ENCODE data around the gene SAMSN1. TPM values are rescaled to one million over a fixed set of nuclear protein-coding genes. Genes with fewer than 3 reads are reported as not detected.
"Not testable (repeated sequence)": the region's sequence is repeated elsewhere in the genome, so short reads cannot be mapped to it uniquely, and the experiment has no call there.

SAMSN1 gene
- total RNA-seq, 1 donor from 2014 or later: 1.0 TPM

DNA sequence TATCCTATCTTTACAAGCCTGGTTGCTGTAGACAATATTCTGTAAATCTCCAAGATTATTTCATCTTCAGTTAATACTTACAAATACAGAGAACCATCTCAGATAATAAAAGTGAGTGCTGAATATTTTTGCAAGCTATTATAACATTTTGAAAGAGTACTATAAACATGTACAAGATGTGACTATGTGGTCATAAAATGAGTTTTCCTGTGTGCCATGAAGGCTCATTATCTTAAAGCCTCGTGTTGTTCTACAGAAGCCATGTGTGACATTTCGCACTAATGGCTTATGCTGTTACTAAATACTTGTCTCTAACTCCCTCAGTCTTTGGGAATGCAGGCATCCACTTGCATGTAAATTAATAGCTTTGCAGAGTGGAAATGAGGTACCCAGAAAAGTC is 48.3 kb downstream of the SAMSN1 start:
- no peak for DNase-seq
- Histone ChIP-seq H3K36me3 (no peaks in the 10 kb centered on the region), H3K4me1 (no peaks in the 10 kb centered on the region), H3K9me3 (replicated peaks) (peaks cover 7% of the 10 kb centered on the region), H3K27ac (replicated peaks) (no peak overlapping the region), H3K27me3 (ENCODE audit: low read depth) (no peaks in the 10 kb centered on the region), H3K4me3 (no peak overlapping the region)
- intact Hi-C loops (cut with micrococcal nuclease): no loop called here
- TF ChIP-seq, protein P1, sequence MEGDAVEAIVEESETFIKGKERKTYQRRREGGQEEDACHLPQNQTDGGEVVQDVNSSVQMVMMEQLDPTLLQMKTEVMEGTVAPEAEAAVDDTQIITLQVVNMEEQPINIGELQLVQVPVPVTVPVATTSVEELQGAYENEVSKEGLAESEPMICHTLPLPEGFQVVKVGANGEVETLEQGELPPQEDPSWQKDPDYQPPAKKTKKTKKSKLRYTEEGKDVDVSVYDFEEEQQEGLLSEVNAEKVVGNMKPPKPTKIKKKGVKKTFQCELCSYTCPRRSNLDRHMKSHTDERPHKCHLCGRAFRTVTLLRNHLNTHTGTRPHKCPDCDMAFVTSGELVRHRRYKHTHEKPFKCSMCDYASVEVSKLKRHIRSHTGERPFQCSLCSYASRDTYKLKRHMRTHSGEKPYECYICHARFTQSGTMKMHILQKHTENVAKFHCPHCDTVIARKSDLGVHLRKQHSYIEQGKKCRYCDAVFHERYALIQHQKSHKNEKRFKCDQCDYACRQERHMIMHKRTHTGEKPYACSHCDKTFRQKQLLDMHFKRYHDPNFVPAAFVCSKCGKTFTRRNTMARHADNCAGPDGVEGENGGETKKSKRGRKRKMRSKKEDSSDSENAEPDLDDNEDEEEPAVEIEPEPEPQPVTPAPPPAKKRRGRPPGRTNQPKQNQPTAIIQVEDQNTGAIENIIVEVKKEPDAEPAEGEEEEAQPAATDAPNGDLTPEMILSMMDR (IDR thresholded peaks at IDR 0.05; ENCODE audit: borderline replicate concordance): no peak

DNA sequence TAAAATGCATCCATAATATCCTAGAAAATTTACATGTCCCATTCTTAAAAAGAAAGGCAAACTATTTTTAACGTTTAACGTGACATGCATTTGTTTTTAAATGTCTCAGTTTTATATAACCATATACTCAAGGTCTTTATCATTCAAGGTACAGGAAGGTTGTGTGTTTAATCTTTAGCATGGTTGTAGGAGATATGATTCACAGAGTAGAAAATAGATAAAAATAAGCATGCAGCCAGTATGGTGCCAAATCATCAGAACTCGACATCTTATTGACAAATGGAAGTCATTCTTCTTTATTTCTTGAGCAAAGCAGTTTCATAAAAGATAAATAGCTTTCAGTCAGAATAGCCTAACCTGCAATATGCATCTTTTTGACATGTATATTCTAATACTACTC is 51.0 kb downstream of the SAMSN1 start:
- H3K4me1 ChIP-seq: no peaks in the 10 kb centered on the region
- peaks cover 7% of the 10 kb centered on the region for H3K9me3 ChIP-seq (replicated peaks)
- no peak overlapping the region for H3K27ac ChIP-seq (replicated peaks)
- H3K36me3 ChIP-seq: no peaks in the 10 kb centered on the region
- DNase-seq: no peak
- TF ChIP-seq, protein P1 (IDR thresholded peaks at IDR 0.05; ENCODE audit: borderline replicate concordance): no peak
- intact Hi-C loops (cut with micrococcal nuclease): no loop called here
- H3K27me3 ChIP-seq (ENCODE audit: low read depth): no peaks in the 10 kb centered on the region
- H3K4me3 ChIP-seq: no peak overlapping the region

DNA sequence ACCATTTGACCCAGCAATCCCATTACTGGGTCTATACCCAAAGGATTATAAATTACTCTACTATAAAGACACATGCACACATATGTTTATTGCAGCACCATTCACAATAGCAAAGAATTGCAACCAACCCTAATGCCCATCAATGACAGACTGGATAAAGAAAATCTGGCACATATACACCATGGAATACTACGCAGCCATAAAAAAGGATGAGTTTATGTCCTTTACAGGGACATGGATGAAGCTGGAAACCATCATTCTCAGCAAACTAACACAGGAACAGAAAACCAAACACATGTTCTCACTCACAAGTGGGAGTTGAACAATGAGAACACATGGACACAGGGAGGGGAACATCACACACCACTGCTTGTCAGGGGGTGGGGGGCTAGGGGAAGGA is 51.9 kb downstream of the SAMSN1 start:
- DNase-seq; intact Hi-C loops (cut with micrococcal nuclease); H3K4me1 ChIP-seq; H3K36me3 ChIP-seq; H3K27ac ChIP-seq (replicated peaks); H3K9me3 ChIP-seq (replicated peaks); H3K27me3 ChIP-seq (ENCODE audit: low read depth); H3K4me3 ChIP-seq: not testable (repeated sequence)

DNA sequence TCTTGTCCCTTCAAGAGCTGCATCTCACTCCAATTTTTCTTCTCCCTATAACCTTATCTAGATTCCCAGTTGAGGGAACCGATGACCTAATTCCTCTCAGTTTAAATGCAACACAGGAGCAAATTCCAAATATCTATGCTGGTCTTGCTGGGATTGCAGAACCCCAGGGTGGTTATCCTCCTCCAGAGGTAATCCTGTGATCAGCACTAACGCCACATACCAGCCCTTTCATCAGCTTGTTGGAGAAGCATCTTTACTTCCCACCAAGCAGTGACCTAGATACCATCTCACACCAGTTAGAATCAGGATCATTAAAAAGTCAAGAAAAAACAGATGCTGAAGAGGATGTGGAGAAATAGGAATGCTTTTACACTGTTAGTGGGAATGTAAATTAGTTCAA is 52.4 kb downstream of the SAMSN1 start:
- no peak overlapping the region for H3K4me3 ChIP-seq
- H3K27ac ChIP-seq (replicated peaks): no peak overlapping the region
- H3K9me3 ChIP-seq (replicated peaks): peaks cover 7% of the 10 kb centered on the region
- H3K4me1 ChIP-seq: no peaks in the 10 kb centered on the region
- no peaks in the 10 kb centered on the region for H3K36me3 ChIP-seq
- TF ChIP-seq, protein P1 (IDR thresholded peaks at IDR 0.05; ENCODE audit: borderline replicate concordance): no peak
- intact Hi-C loops (cut with micrococcal nuclease): no loop called here
- DNase-seq: no peak
- no peaks in the 10 kb centered on the region for H3K27me3 ChIP-seq (ENCODE audit: low read depth)

DNA sequence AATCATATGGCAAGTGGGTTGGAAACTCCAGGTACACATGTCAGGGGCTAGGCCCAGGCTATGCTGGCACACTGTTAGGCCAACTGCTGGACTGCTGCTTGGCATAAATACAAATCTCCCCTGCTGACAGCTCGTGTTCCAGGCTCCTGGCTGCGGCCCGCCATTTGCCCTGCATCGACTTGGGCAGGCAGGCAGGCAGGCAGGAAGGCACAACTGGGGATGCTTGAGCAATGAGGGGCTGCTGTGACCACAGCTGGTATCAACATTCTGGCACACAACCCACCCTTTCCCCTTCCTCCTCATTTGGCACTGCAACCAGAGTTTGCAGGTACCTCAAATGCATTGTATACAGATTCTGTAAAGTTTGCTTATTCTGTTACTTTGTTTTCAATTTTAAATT is 53.2 kb downstream of the SAMSN1 start:
- H3K4me1 ChIP-seq: no peaks in the 10 kb centered on the region
- peaks cover 7% of the 10 kb centered on the region for H3K9me3 ChIP-seq (replicated peaks)
- H3K27ac ChIP-seq (replicated peaks): no peak overlapping the region
- TF ChIP-seq, protein P1 (IDR thresholded peaks at IDR 0.05; ENCODE audit: borderline replicate concordance): no peak
- no peak for DNase-seq
- H3K36me3 ChIP-seq: no peaks in the 10 kb centered on the region
- H3K27me3 ChIP-seq (ENCODE audit: low read depth): no peaks in the 10 kb centered on the region
- intact Hi-C loops (cut with micrococcal nuclease): no loop called here
- H3K4me3 ChIP-seq: no peak overlapping the region

DNA sequence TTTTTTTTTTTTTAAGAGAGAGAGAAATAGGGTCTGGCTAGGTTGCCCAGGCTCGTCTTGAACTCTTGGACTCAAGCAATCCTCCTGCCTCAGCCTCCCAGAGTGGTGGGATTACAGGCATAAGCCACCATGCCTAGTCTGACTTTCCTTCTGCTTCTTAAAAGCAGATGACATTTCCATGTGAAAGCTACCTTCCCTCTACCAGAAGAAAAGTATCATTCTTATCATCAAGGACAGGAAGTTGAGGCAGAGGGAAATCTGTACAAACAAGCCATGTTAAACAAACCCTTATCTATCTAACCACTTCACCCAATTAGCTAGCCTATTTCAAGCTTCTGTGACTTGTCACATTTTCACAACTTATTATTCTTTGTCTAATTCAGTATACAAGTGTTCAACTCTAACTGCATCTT is 54.8 kb downstream of the SAMSN1 start:
- H3K27ac ChIP-seq (replicated peaks): no peak overlapping the region
- no peaks in the 10 kb centered on the region for H3K36me3 ChIP-seq
- TF ChIP-seq, protein P1 (IDR thresholded peaks at IDR 0.05; ENCODE audit: borderline replicate concordance): no peak
- H3K4me1 ChIP-seq: no peaks in the 10 kb centered on the region
- no peak for DNase-seq
- no peaks in the 10 kb centered on the region for H3K27me3 ChIP-seq (ENCODE audit: low read depth)
- H3K4me3 ChIP-seq: no peak overlapping the region
- intact Hi-C loops (cut with micrococcal nuclease): no loop called here
- H3K9me3 ChIP-seq (replicated peaks): peaks cover 7% of the 10 kb centered on the region

Measured in left ventricle myocardium inferior (tissue), 1 donor.